Activated CD8-positive, alpha-beta memory T cell treated with anti-CD3 and anti-CD28 coated beads for 1 hour (primary cell): ENCODE data around the gene CHRNE.
"Not testable (repeated sequence)": the region's sequence is repeated elsewhere in the genome, so short reads cannot be mapped to it uniquely, and the experiment has no call there.

Source experiments
- DNase-seq, 2 donors: peaks; one replicate each; pipeline ENCODE4 v3.0.0-alpha.2; 2020; ENCODE audit warnings: low read depth in 1 of 2; ENCODE audit errors: extremely low read depth in 1 of 2

Gene CHRNE

GRCh38 chr17:4939796-4940554 lies 37.1 kb upstream of the CHRNE start, which contains the start of the genes RNF167 and SLC25A11:
Gene RNF167, plus strand, starts transcription at chr17:4940268. Its CDS starts 642 bp downstream, at chr17:4940910.
Gene SLC25A11, minus strand, starts transcription at chr17:4940046. Its CDS starts 136 bp downstream, at chr17:4939910.
- DNase-seq, result peak; percentile 85 to 96

DNA sequence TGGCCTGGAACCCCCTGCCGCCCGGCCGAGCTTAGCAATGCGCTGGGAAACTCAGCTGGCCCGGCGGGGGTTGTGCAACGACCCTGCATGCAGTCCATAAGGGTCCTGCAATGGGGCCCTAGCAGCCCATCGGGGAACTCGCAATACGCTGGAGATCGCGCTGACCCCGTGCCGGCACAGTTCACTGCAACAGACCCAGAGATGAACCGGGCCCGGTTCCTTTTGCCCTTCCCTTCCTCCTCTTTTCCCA lies 36.6 kb upstream of the CHRNE start:
- DNase-seq, result no peak

- DNase-seq, result no peak
Measured at GRCh38 chr17:4938688-4939545, 36.0 kb upstream of the CHRNE start.

GRCh38 chr17:4938069-4938491 lies 35.2 kb upstream of the CHRNE start:
- no peak for DNase-seq

- no peak for DNase-seq
Measured at GRCh38 chr17:4937553-4937952, 34.7 kb upstream of the CHRNE start.

GRCh38 chr17:4936436-4936835 lies 33.5 kb upstream of the CHRNE start:
- no peak for DNase-seq

GRCh38 chr17:4935650-4936049 lies 32.8 kb upstream of the CHRNE start:
- DNase-seq, result no peak

- no peak for DNase-seq
Measured at GRCh38 chr17:4934173-4934979, 31.5 kb upstream of the CHRNE start.

GRCh38 chr17:4933646-4934045 lies 30.7 kb upstream of the CHRNE start:
- DNase-seq, result no peak

GRCh38 chr17:4932756-4933155 lies 29.9 kb upstream of the CHRNE start:
- no peak for DNase-seq

DNA sequence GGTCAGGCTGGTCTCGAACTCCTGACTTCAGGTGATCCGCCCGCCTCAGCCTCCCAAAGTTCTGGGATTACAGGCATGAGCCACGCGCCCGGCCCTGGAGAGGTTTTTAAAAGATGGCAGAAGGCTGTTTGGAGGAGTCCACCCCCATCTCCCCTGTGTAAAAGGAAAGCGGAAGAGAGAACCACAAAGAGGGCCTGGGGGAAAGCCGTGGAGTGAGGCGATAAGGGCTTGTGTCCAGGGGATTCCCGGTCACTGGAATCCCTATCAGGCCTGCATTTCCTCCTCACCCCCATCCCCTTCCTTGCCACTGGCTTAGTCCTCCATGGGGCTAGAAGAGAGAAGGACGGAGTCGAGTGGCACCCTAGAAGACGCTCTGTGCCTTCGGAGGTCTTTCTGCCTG lies 29.1 kb upstream of the CHRNE start, which contains the start of gene GP1BA:
Gene GP1BA, plus strand, starts transcription at position 315 of the 400 bp plus-strand sequence. CDS start 328 bp downstream, outside the sequence.
- no peak for DNase-seq

- DNase-seq, result no peak
Measured at GRCh38 chr17:4928881-4929280, 26.0 kb upstream of the CHRNE start.

DNA sequence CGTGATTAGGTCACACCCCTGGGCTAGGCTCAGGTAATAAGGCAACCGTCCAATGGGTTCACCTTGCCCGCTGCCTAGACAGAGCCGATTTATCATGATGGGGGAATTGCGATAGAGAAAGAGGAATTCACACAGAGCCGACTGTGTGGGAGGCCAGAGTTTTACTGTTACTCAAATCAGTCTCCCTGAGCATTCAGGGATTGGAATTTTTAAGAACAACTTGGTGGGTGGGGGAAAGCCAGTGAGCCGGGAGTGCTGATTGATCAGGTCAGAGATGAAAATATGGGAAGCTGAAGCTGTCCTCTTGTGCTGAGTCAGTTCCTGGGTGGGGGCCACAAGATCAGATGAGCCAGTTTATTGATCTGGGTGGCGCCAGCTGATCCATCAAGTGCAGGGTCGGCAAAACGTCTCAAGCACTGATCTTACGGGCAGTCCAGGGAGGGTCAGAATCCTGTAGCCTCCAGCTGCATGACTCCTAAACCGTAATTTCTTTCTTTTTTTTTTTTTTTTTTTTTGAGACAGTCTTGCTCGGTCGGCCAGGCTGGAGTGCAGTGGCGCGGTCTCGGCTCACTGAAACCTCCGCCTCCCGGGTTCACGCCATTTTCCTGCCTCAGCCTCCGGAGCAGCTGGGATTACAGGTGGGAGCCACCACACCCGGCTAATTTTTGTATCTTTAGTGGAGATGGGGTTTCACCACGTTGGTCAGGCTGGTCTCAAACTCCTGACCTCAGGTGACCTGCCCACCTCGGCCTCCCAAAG lies 23.9 kb upstream of the CHRNE start:
- not testable (repeated sequence) for DNase-seq

GRCh38 chr17:4921320-4921719 lies 18.4 kb upstream of the CHRNE start:
- DNase-seq, result no peak

GRCh38 chr17:4920351-4921048 lies 17.6 kb upstream of the CHRNE start:
- DNase-seq, result no peak

- DNase-seq, result no peak
Measured at GRCh38 chr17:4919511-4920047, 16.7 kb upstream of the CHRNE start.

- not testable (repeated sequence) for DNase-seq
Measured at GRCh38 chr17:4914551-4914950, 11.7 kb upstream of the CHRNE start.

GRCh38 chr17:4913994-4914393 lies 11.1 kb upstream of the CHRNE start:
- DNase-seq, result no peak

DNA sequence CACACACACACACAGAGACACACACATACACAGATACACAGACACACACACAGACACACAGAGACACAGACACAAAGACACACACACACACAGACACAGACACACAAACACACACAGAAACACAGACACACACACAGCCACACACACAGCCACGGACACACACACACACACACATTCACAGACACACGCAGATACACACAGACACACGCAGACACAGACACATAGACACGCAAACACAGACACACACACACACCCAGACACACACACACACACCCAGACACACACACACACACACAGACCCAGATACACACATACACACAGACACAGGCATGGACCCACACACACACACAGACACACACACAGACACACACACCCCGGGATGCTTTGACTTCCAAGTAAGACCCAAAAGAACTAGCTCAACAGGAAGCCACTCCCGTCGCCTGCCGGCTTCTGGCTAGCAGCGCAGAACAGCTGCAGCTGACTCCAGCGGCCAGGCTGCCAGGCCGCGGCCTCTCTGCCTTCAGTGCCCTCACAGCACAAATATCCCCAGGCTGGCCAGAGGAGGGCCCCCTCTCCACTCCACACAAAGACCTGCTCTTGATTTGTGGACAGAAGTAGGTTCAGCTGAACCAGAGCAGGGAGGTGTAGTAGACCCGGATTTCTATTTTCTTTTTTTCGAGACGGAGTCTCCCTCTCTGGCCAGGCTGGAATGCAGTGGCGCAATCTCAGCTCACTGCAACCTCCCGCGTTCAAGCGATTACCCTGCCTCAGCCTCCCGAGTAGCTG lies 6.0 kb upstream of the CHRNE start:
- peak; percentile 40 to 51 for DNase-seq
